Suppressor macrophage treated with lipopolysaccharide for 4 hours (primary cell): ENCODE data around the gene MEF2A.
"Not testable (repeated sequence)": the region's sequence is repeated elsewhere in the genome, so short reads cannot be mapped to it uniquely, and the experiment has no call there.

ENCODE experiments used
- DNase-seq: peaks from one replicate; pipeline ENCODE4 v3.0.0-alpha.2; 2020

Gene MEF2A

GRCh38 chr15:99651023-99651807 is 85.4 kb downstream of the MEF2A start:
- DNase-seq = peak; percentile 55

GRCh38 chr15:99656205-99656604 is 90.4 kb downstream of the MEF2A start:
- DNase-seq = no peak

GRCh38 chr15:99657996-99658395 is 92.2 kb downstream of the MEF2A start:
- peak; percentile 45 for DNase-seq

- DNase-seq = no peak
Observed at GRCh38 chr15:99662903-99663302, 97.1 kb downstream of the MEF2A start.

- not testable (repeated sequence) for DNase-seq
Observed at GRCh38 chr15:99666073-99666472, 100.3 kb downstream of the MEF2A start.

GRCh38 chr15:99668533-99669182 is 102.9 kb downstream of the MEF2A start:
- DNase-seq = no peak

GRCh38 chr15:99669250-99669649 is 103.5 kb downstream of the MEF2A start:
- DNase-seq = no peak

GRCh38 chr15:99671926-99672635 is 106.3 kb downstream of the MEF2A start:
- no peak for DNase-seq

- DNase-seq = no peak
Observed at GRCh38 chr15:99673111-99673510, 107.3 kb downstream of the MEF2A start.

- DNase-seq = no peak
Observed at GRCh38 chr15:99674279-99674678, 108.5 kb downstream of the MEF2A start.

GRCh38 chr15:99677540-99678134 is 111.9 kb downstream of the MEF2A start:
- no peak for DNase-seq

GRCh38 chr15:99680276-99680675 is 114.5 kb downstream of the MEF2A start:
- DNase-seq = no peak

GRCh38 chr15:99681990-99682389 is 116.2 kb downstream of the MEF2A start:
- DNase-seq = no peak

- DNase-seq = peak; percentile 52
Observed at GRCh38 chr15:99682455-99682854, 116.7 kb downstream of the MEF2A start.

- no peak for DNase-seq
Observed at GRCh38 chr15:99683000-99683670, 117.4 kb downstream of the MEF2A start.

GRCh38 chr15:99686290-99686689 is 120.5 kb downstream of the MEF2A start:
- no peak for DNase-seq

- no peak for DNase-seq
Observed at GRCh38 chr15:99692825-99693224, 127.0 kb downstream of the MEF2A start.

GRCh38 chr15:99696096-99696495 is 130.3 kb downstream of the MEF2A start:
- no peak for DNase-seq

- peak; percentile 34 for DNase-seq
Observed at GRCh38 chr15:99702895-99703602, 137.3 kb downstream of the MEF2A start.

GRCh38 chr15:99703603-99704443 is 138.0 kb downstream of the MEF2A start:
- DNase-seq = peak; percentile 93

- DNase-seq = peak; percentile 90
Observed at GRCh38 chr15:99704444-99704838, 138.7 kb downstream of the MEF2A start.
